CD4-positive, alpha-beta T cell (primary cell): Measurements from ENCODE around the gene CACNA2D4. TPM values are rescaled to one million over a fixed set of nuclear protein-coding genes. Genes with fewer than 3 reads are reported as not detected.

Experiments used
- ATAC-seq: fragments of 200-7000 bp; cut with Tn5 transposase; one replicate; pipeline ENCODE4 v1.10.0; 2022; ENCODE audit warnings: mild to moderate bottlenecking; ENCODE audit not compliant: poor library complexity
- CTCF ChIA-PET: fragments of 350-600 bp; sonication (Branson Sonifier 250); formaldehyde crosslinking; loops from one replicate; lab custom pipeline; 2021; ENCODE audit warnings: antibody characterized with exemption, inconsistent platforms; lab: Charles Lee
- POLR2A ChIA-PET: fragments of 350-600 bp; sonication (Branson Sonifier 250); formaldehyde crosslinking; loops from one replicate; lab custom pipeline; 2021; ENCODE audit warnings: antibody characterized with exemption, inconsistent platforms; lab: Charles Lee
- DNase-seq, 14 experiments: peaks; one replicate each; pipeline ENCODE4 v3.0.0-alpha.2; 2013 to 2020; ENCODE audit warnings: mixed read lengths in 2 of 14
- H3K27ac ChIP-seq, 2 donors: one replicate each; pipeline versions ENCODE4 v1.5.1 to v1.7.0; 2013; ENCODE audit warnings: low read length in 2 of 2, low read depth in 1 of 2, mild to moderate bottlenecking in 1 of 2
- H3K27me3 ChIP-seq, 2 experiments: 1 replicate in 1 of 2; 2 replicates in 1 of 2; pipeline versions ENCODE4 v1.6.1 to v1.7.0; 2013; ENCODE audit warnings: low read length in 2 of 2, control low read depth in 1 of 2, mild to moderate bottlenecking in 1 of 2, moderate library complexity in 1 of 2; ENCODE audit not compliant: insufficient read depth in 2 of 2, control insufficient read depth in 1 of 2
- H3K36me3 ChIP-seq: one replicate; pipeline ENCODE4 v1.6.1; 2013; ENCODE audit warnings: low read length, control low read depth; ENCODE audit not compliant: insufficient read depth
- H3K4me1 ChIP-seq: one replicate; pipeline ENCODE4 v1.6.1; 2013; ENCODE audit warnings: low read length, control low read depth; ENCODE audit not compliant: insufficient read depth
- H3K4me3 ChIP-seq: one replicate; pipeline ENCODE4 v1.5.1; 2013; ENCODE audit warnings: mild to moderate bottlenecking, low read length, moderate library complexity
- H3K9me3 ChIP-seq, 2 experiments: 1 replicate in 1 of 2; 2 replicates in 1 of 2; pipeline versions ENCODE4 v1.6.1 to v1.7.0; 2013; ENCODE audit warnings: low read length in 2 of 2, mild to moderate bottlenecking in 2 of 2, control low read depth in 1 of 2, moderate library complexity in 1 of 2; ENCODE audit not compliant: control insufficient read depth in 1 of 2, insufficient read depth in 1 of 2
- H3K27ac Mint-ChIP-seq: one replicate; pipeline ENCODE4 v1.8.0; 2020; ENCODE audit warnings: mixed read lengths
- H3K27me3 Mint-ChIP-seq: one replicate; pipeline ENCODE4 v1.8.0; 2021; ENCODE audit warnings: mixed read lengths
- H3K36me3 Mint-ChIP-seq: one replicate; pipeline ENCODE4 v1.8.0; 2021; ENCODE audit warnings: low read depth, mixed read lengths
- H3K4me1 Mint-ChIP-seq: one replicate; pipeline ENCODE4 v1.8.0; 2021; ENCODE audit warnings: low read depth, mixed read lengths
- H3K4me3 Mint-ChIP-seq: one replicate; pipeline ENCODE4 v1.8.0; 2020; ENCODE audit warnings: mild to moderate bottlenecking, mixed read lengths
- H3K9me3 Mint-ChIP-seq: one replicate; pipeline ENCODE4 v1.8.0; 2020; ENCODE audit warnings: mixed read lengths
- intact Hi-C, 2 experiments: fragments of 100-400 bp; cut with DNase I in 1 of 2; cut with micrococcal nuclease in 1 of 2; formaldehyde crosslinking; loops; one replicate each; pipeline versions ENCODE4 v1.15.1 to v1.9.0; 2023 to 2025; cut with DNase I, micrococcal nuclease
- total RNA-seq, 174 experiments: library from RNA in 2 of 174; stranded (reverse) in 2 of 174; gene quantifications; one replicate each; pipeline ENCODE4 v1.2.3 and lab custom pipeline; 2021 to 2026
- TF ChIP-seq, protein P1 (sequence below): fragments of 200-600 bp; IDR thresholded peaks from one replicate; pipeline ENCODE4 v1.8.0; 2022; ENCODE audit warnings: antibody characterized with exemption, mild to moderate bottlenecking

Gene CACNA2D4
- total RNA-seq, 2 experiments from 2014 or later, result 10.5 to 11.3 TPM

GRCh38 chr12:1890810-1891209, 27.6 kb downstream of the CACNA2D4 start:
- DNase-seq (peak in 1 of 14 experiments; percentile 2), ATAC-seq (no peak)
- H3K9me3 Mint-ChIP-seq, result peaks cover 9% of the 10 kb centered on the region
- no peaks in the 10 kb centered on the region for H3K4me1 ChIP-seq
- intact Hi-C loops, result no loop called here
- H3K4me3 Mint-ChIP-seq, result no peak overlapping the region
- H3K27ac Mint-ChIP-seq, result no peak overlapping the region
- no peaks in the 10 kb centered on the region for H3K4me1 Mint-ChIP-seq
- TF ChIP-seq, protein P1, sequence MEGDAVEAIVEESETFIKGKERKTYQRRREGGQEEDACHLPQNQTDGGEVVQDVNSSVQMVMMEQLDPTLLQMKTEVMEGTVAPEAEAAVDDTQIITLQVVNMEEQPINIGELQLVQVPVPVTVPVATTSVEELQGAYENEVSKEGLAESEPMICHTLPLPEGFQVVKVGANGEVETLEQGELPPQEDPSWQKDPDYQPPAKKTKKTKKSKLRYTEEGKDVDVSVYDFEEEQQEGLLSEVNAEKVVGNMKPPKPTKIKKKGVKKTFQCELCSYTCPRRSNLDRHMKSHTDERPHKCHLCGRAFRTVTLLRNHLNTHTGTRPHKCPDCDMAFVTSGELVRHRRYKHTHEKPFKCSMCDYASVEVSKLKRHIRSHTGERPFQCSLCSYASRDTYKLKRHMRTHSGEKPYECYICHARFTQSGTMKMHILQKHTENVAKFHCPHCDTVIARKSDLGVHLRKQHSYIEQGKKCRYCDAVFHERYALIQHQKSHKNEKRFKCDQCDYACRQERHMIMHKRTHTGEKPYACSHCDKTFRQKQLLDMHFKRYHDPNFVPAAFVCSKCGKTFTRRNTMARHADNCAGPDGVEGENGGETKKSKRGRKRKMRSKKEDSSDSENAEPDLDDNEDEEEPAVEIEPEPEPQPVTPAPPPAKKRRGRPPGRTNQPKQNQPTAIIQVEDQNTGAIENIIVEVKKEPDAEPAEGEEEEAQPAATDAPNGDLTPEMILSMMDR, result no peak
- H3K27me3 Mint-ChIP-seq, result peaks cover 49% of the 10 kb centered on the region
- H3K9me3 ChIP-seq, result peaks cover 7 to 12% of the 10 kb centered on the region in 2 experiments
- ChIA-PET CTCF (no interaction called here), POLR2A (no interaction called here)
- no peak overlapping the region for H3K4me3 ChIP-seq
- peaks cover 4% of the 10 kb centered on the region in 2 experiments for H3K27me3 ChIP-seq
- H3K36me3 Mint-ChIP-seq, result no peaks in the 10 kb centered on the region
- H3K36me3 ChIP-seq, result no peaks in the 10 kb centered on the region
- H3K27ac ChIP-seq, result no peak overlapping the region

- ATAC-seq (no peak), DNase-seq (no peak)
- intact Hi-C loops, result no loop called here
- Histone ChIP-seq H3K27me3 (peaks cover 4% of the 10 kb centered on the region in 2 experiments), H3K4me1 (no peaks in the 10 kb centered on the region), H3K36me3 (no peaks in the 10 kb centered on the region), H3K4me3 (no peak overlapping the region), H3K9me3 (peaks cover 7 to 12% of the 10 kb centered on the region in 2 experiments), H3K27ac (no peak overlapping the region)
- H3K9me3 Mint-ChIP-seq, result peaks cover 9% of the 10 kb centered on the region
- H3K4me1 Mint-ChIP-seq, result no peaks in the 10 kb centered on the region
- no peak overlapping the region for H3K27ac Mint-ChIP-seq
- H3K4me3 Mint-ChIP-seq, result no peak overlapping the region
- peaks cover 49% of the 10 kb centered on the region for H3K27me3 Mint-ChIP-seq
- ChIA-PET POLR2A (no interaction called here), CTCF (no interaction called here)
- TF ChIP-seq, protein P1, result no peak
- H3K36me3 Mint-ChIP-seq, result no peaks in the 10 kb centered on the region
Measured at GRCh38 chr12:1890119-1890703, 28.2 kb downstream of the CACNA2D4 start.

DNA sequence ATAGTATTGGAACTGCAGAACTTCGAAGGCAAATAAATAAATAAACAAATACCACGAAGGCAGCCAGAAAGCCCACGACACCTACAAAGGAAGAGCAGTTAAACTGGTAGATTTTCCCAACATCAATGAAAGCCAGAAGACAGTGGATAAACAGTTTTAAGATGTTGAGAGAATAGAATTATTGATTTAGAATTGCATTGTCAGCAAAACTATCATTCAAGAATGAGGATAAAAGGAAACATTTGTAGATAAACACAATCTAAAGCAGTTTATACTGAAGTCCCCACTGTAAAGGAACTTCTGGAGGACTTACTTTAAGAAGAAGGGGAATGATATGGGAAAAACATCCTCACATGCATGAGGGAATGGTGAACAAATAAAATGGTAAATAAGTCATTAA, 29.5 kb downstream of the CACNA2D4 start:
- ATAC-seq, result no peak
- Mint-ChIP-seq H3K27me3 (peaks cover 37% of the 10 kb centered on the region), H3K4me1 (no peaks in the 10 kb centered on the region), H3K9me3 (peaks cover 9% of the 10 kb centered on the region), H3K27ac (no peak overlapping the region), H3K36me3 (no peaks in the 10 kb centered on the region), H3K4me3 (no peak overlapping the region)
- no peak for DNase-seq
- H3K27ac ChIP-seq, result no peak overlapping the region
- TF ChIP-seq, protein P1, result no peak
- ChIA-PET CTCF (no interaction called here), POLR2A (no interaction called here)
- H3K4me1 ChIP-seq, result no peaks in the 10 kb centered on the region
- intact Hi-C loops, result no loop called here
- H3K36me3 ChIP-seq, result no peaks in the 10 kb centered on the region
- peaks cover 7 to 12% of the 10 kb centered on the region in 2 experiments for H3K9me3 ChIP-seq
- peaks cover 4% of the 10 kb centered on the region in 2 experiments for H3K27me3 ChIP-seq
- no peak overlapping the region for H3K4me3 ChIP-seq
